Measurements from ENCODE around the gene USP36.
"Not testable (repeated sequence)": the region's sequence is repeated elsewhere in the genome, so short reads cannot be mapped to it uniquely, and the experiment has no call there.

USP36 gene

GRCh38 chr17:78840780-78841611 is at the start of gene USP36:
Gene USP36 (minus strand): TSS chr17:78840814. CDS start chr17:78836363, 4,451 bp downstream.
- peak; percentile 99 to 100 for DNase-seq

GRCh38 chr17:78890096-78890495 is 49.5 kb upstream of the USP36 start:
- DNase-seq = not testable (repeated sequence)

- peak in 1 of 2 experiments; percentile 20 for DNase-seq
Measured at GRCh38 chr17:78889531-78889930, 48.9 kb upstream of the USP36 start.

GRCh38 chr17:78888941-78889518 is 48.4 kb upstream of the USP36 start:
- DNase-seq = no peak

GRCh38 chr17:78886954-78887353 is 46.3 kb upstream of the USP36 start:
- DNase-seq = no peak

GRCh38 chr17:78885956-78886355 is 45.3 kb upstream of the USP36 start:
- no peak for DNase-seq

- no peak for DNase-seq
Measured at GRCh38 chr17:78884876-78885667, 44.5 kb upstream of the USP36 start.

- DNase-seq = no peak
Measured at GRCh38 chr17:78884148-78884825, 43.7 kb upstream of the USP36 start.

- no peak for DNase-seq
Measured at GRCh38 chr17:78883533-78884131, 43.0 kb upstream of the USP36 start.

GRCh38 chr17:78883089-78883532 is 42.5 kb upstream of the USP36 start:
- DNase-seq = no peak

- DNase-seq = no peak
Measured at GRCh38 chr17:78882540-78883088, 42.0 kb upstream of the USP36 start.

GRCh38 chr17:78879635-78880186 is 39.1 kb upstream of the USP36 start:
- peak in 1 of 2 experiments; percentile 11 for DNase-seq

- DNase-seq = no peak
Measured at GRCh38 chr17:78878871-78879527, 38.4 kb upstream of the USP36 start.

- no peak for DNase-seq
Measured at GRCh38 chr17:78878261-78878660, 37.6 kb upstream of the USP36 start.

- not testable (repeated sequence) for DNase-seq
Measured at GRCh38 chr17:78876954-78877517, 36.4 kb upstream of the USP36 start.

GRCh38 chr17:78876094-78876597 is 35.5 kb upstream of the USP36 start:
- no peak for DNase-seq

GRCh38 chr17:78875363-78876093 is 34.9 kb upstream of the USP36 start:
- no peak for DNase-seq

- no peak for DNase-seq
Measured at GRCh38 chr17:78873519-78874340, 33.1 kb upstream of the USP36 start.

GRCh38 chr17:78872486-78872885 is 31.9 kb upstream of the USP36 start:
- DNase-seq = no peak
